Subcutaneous adipose tissue (tissue), 4 donors: ENCODE measurements around the gene CACNA1H. TPM values are rescaled to one million over a fixed set of nuclear protein-coding genes. Genes with fewer than 3 reads are reported as not detected.

Experiments
- CTCF ChIP-seq: fragments of 450-650 bp; IDR thresholded peaks from one replicate; pipeline ENCODE4 v1.5.1; 2016; ENCODE audit warnings: low read depth, mild to moderate bottlenecking, control low read depth, antibody characterized with exemption, moderate library complexity
- total RNA-seq, 4 donors: library from RNA; depleted of rRNA; stranded (reverse); fragments of >200 nt; gene quantifications; one replicate each; pipeline ENCODE4 v1.1.0, GENCODE V29; 2016

Gene CACNA1H
- total RNA-seq, 4 donors from 2014 or later = 0.51 to 13.9 (median 3.1) TPM

GRCh38 chr16:1201444-1201843 lies 48.5 kb downstream of the CACNA1H start:
- TF ChIP-seq CTCF = no peak

- no peak for TF ChIP-seq CTCF
Observed at GRCh38 chr16:1202274-1202673, 49.4 kb downstream of the CACNA1H start.

- TF ChIP-seq CTCF = no peak
Observed at GRCh38 chr16:1204933-1205332, 52.0 kb downstream of the CACNA1H start.

- no peak for TF ChIP-seq CTCF
Observed at GRCh38 chr16:1206326-1206725, 53.4 kb downstream of the CACNA1H start.

- TF ChIP-seq CTCF = no peak
Observed at GRCh38 chr16:1206786-1207185, 53.9 kb downstream of the CACNA1H start.

GRCh38 chr16:1208239-1208830 lies 55.4 kb downstream of the CACNA1H start:
- no peak for TF ChIP-seq CTCF

- no peak for TF ChIP-seq CTCF
Observed at GRCh38 chr16:1209081-1209480, 56.2 kb downstream of the CACNA1H start.

GRCh38 chr16:1210461-1210860 lies 57.6 kb downstream of the CACNA1H start:
- no peak for TF ChIP-seq CTCF
